GM12878 (cell line): ENCODE data around the gene PRR16. TPM values are rescaled to one million over a fixed set of nuclear protein-coding genes. Genes with fewer than 3 reads are reported as not detected.

Experiments used
- ATAC-seq: fragments of 200-7000 bp; cut with Tn5 transposase; 3 replicates; pipeline ENCODE4 v1.9.1; 2020; ENCODE audit warnings: mild to moderate bottlenecking, moderate library complexity
- BruUV-seq: library from RNA; stranded (reverse); fragments of 400-500 nt; replicated peaks from 2 replicates; lab custom pipeline; 2021; lab: Mats Ljungman, UMichigan
- CTCF ChIA-PET: fragments of 300-600 bp; sonication (Branson Sonifier 250); formaldehyde crosslinking; extraction: SDS; loops from one replicate; lab custom pipeline; 2021; ENCODE audit warnings: inconsistent platforms; lab: Yijun Ruan, JAX
- POLR2A ChIA-PET: fragments of 350-600 bp; formaldehyde crosslinking; extraction: SDS; loops from one replicate; lab custom pipeline; 2021; ENCODE audit warnings: inconsistent platforms; lab: Charles Lee
- RAD21 ChIA-PET: fragments of 300-600 bp; sonication (Branson Sonifier 250); formaldehyde crosslinking; loops from one replicate; lab custom pipeline; 2023; ENCODE audit warnings: antibody characterized with exemption; ENCODE audit not compliant: unreplicated experiment; lab: Charles Lee
- SMC1A ChIA-PET: fragments of 300-600 bp; sonication (Branson Sonifier 250); formaldehyde crosslinking; loops from one replicate; lab custom pipeline; 2023; ENCODE audit not compliant: unreplicated experiment, uncharacterized antibody; lab: Charles Lee
- DNase-seq: peaks from one replicate; pipeline ENCODE4 v3.0.0-alpha.2; 2011; ENCODE audit warnings: low read depth, low spot score
- FAIRE-seq: peaks from 3 replicates; lab custom pipeline; 2011; peaks lifted over from hg19 to GRCh38; lab: Jason Lieb, UNC
- H2AFZ ChIP-seq: 2 replicates; pipeline ENCODE4 v1.6.0; 2011; ENCODE audit warnings: low read depth, low read length, control low read depth; ENCODE audit not compliant: control insufficient read depth
- H3K27ac ChIP-seq: 2 replicates; pipeline ENCODE4 v1.5.1; 2011; ENCODE audit warnings: control low read depth; ENCODE audit not compliant: control insufficient read depth, insufficient read depth
- H3K27me3 ChIP-seq, 2 experiments: replicated peaks in 1 of 2; 2 replicates each; pipeline versions ENCODE4 v1.6.0 to v1.6.1; 2011; ENCODE audit warnings: low read length in 1 of 2; ENCODE audit not compliant: control insufficient read depth in 2 of 2, insufficient read depth in 2 of 2
- H3K36me3 ChIP-seq, 2 experiments: 2 replicates each; pipeline ENCODE4 v1.5.1; 2011; ENCODE audit warnings: low read length in 1 of 2; ENCODE audit not compliant: control insufficient read depth in 2 of 2, insufficient read depth in 2 of 2
- H3K4me1 ChIP-seq: 2 replicates; pipeline ENCODE4 v1.6.1; 2011; ENCODE audit warnings: mild to moderate bottlenecking, low read length, moderate library complexity, mixed read lengths; ENCODE audit not compliant: control insufficient read depth, insufficient read depth
- H3K4me2 ChIP-seq: 2 replicates; pipeline ENCODE4 v1.6.0; 2011; ENCODE audit warnings: control low read depth; ENCODE audit not compliant: control insufficient read depth, insufficient read depth
- H3K4me3 ChIP-seq: fragments of 200-600 bp; sonication (generic); 2 replicates; pipeline ENCODE4 v1.5.1; 2016
- H3K79me2 ChIP-seq: 2 replicates; pipeline ENCODE4 v1.6.0; 2011; ENCODE audit warnings: low read length; ENCODE audit not compliant: control insufficient read depth, insufficient read depth
- H3K9ac ChIP-seq: 2 replicates; pipeline ENCODE4 v1.8.0; 2011; ENCODE audit warnings: low read length, control low read depth, mixed read lengths; ENCODE audit not compliant: control insufficient read depth, insufficient read depth
- H3K9me3 ChIP-seq: replicated peaks from 3 replicates; pipeline ENCODE4 v1.5.1; 2011; ENCODE audit warnings: mild to moderate bottlenecking, low read length; ENCODE audit not compliant: control insufficient read depth, insufficient read depth
- H4K20me1 ChIP-seq: 2 replicates; pipeline ENCODE4 v1.6.0; 2011; ENCODE audit not compliant: control insufficient read depth, insufficient read depth
- ATF3 ChIP-seq: IDR thresholded peaks from 2 replicates; pipeline ENCODE4 v1.6.1; 2011; ENCODE audit warnings: low read depth, mild to moderate bottlenecking, low read length, moderate library complexity, borderline replicate concordance; ENCODE audit errors: extremely low read depth
- BCL11A ChIP-seq: IDR thresholded peaks from 2 replicates; pipeline ENCODE4 v1.6.1; 2011; ENCODE audit warnings: low read depth, low read length
- ELK1 ChIP-seq: IDR thresholded peaks from 2 replicates; pipeline ENCODE4 v1.6.1; 2012; ENCODE audit warnings: low read depth, low read length, improper control_type of control experiment
- HCFC1 ChIP-seq: fragments of 150-350 bp; IDR thresholded peaks from 2 replicates; pipeline ENCODE4 v1.6.1; 2014; ENCODE audit warnings: low read length
- HSF1 ChIP-seq: fragments of 150-350 bp; IDR thresholded peaks from 2 replicates; pipeline ENCODE4 v1.6.1; 2014; ENCODE audit warnings: mild to moderate bottlenecking, low read depth, low read length
- KDM1A ChIP-seq: fragments of 200-600 bp; sonication (generic); IDR thresholded peaks from 2 replicates; pipeline ENCODE4 v1.6.1; 2016; ENCODE audit warnings: borderline replicate concordance
- MAX ChIP-seq: IDR thresholded peaks from 2 replicates; pipeline ENCODE4 v1.6.1; 2012; ENCODE audit warnings: low read depth, low read length, improper control_type of control experiment
- POLR2A ChIP-seq: IDR thresholded peaks from 2 replicates; pipeline ENCODE4 v1.6.1; 2011; ENCODE audit warnings: low read depth, mild to moderate bottlenecking, low read length
- RCOR1 ChIP-seq: conservative IDR thresholded peaks from 2 replicates; pipeline ENCODE4 v1.6.1; 2012; ENCODE audit warnings: low read depth, low read length, improper control_type of control experiment
- SPI1 ChIP-seq: IDR thresholded peaks from 2 replicates; pipeline ENCODE4 v1.6.1; 2011; ENCODE audit warnings: low read depth, mild to moderate bottlenecking, low read length, moderate library complexity, borderline replicate concordance; ENCODE audit not compliant: insufficient read depth
- SREBF2 ChIP-seq: IDR thresholded peaks from 2 replicates; pipeline ENCODE4 v1.6.1; 2012; ENCODE audit warnings: mild to moderate bottlenecking, low read length
- TCF3 ChIP-seq: IDR thresholded peaks from 2 replicates; pipeline ENCODE4 v1.6.1; 2012; ENCODE audit warnings: low read depth, mild to moderate bottlenecking, low read length, borderline replicate concordance; ENCODE audit not compliant: insufficient read depth
- WRNIP1 ChIP-seq: IDR thresholded peaks from 2 replicates; pipeline ENCODE4 v1.6.1; 2011; ENCODE audit warnings: low read depth, low read length, improper control_type of control experiment, borderline replicate concordance
- ZNF207 ChIP-seq: fragments of 450-650 bp; IDR thresholded peaks from 2 replicates; pipeline ENCODE4 v1.6.1; 2014; ENCODE audit warnings: antibody characterized with exemption, mild to moderate bottlenecking, borderline replicate concordance
- ZNF274 ChIP-seq: IDR thresholded peaks from one replicate; pipeline ENCODE4 v1.8.0; 2011; ENCODE audit not compliant: insufficient read length, insufficient read depth
- WGBS: methylation state at CpG from one replicate; pipeline ENCODE4 v1.1.6; 2016; ENCODE audit warnings: low lambda C conversion rate; ENCODE audit not compliant: insufficient replicate concordance, insufficient coverage; ENCODE audit errors: missing lambda C conversion rate; 5-methylcytosine and 5-hydroxymethylcytosine counted together
- in situ Hi-C: fragments of 300-500 bp; cut with MboI; formaldehyde crosslinking; loops from 9 replicates; pipeline ENCODE4 v1.14.3; 2018; ENCODE audit warnings: mixed read lengths
- intact Hi-C: fragments of 100-400 bp; cut with micrococcal nuclease; formaldehyde crosslinking; loops from one replicate; pipeline ENCODE4 v1.14.2; 2022; ENCODE audit not compliant: unreplicated experiment
- polyA plus RNA-seq, 11 experiments: library from polyadenylated mRNA; depleted of rRNA in 4 of 11; unstranded in 6 of 11; stranded (reverse) in 5 of 11; fragments of >200 nt; fragmentation: Nextera tagmentation in 4 of 11; fragmentation: Illumina TruSeq in 1 of 11; extraction: Ambion mirVana in 4 of 11; extraction: Trizol in 1 of 11; gene quantifications; 1 replicate in 1 of 11; 2 replicates in 10 of 11; pipeline versions ENCODE4 v1.2.1 to v1.2.3, GENCODE V29; 2011 to 2016; ENCODE audit warnings: inconsistent platforms in 2 of 11, missing spikeins in 2 of 11, low read depth in 1 of 11
- total RNA-seq, 4 experiments: library from RNA; depleted of rRNA in 3 of 4; stranded (reverse); fragments of >200 nt in 3 of 4; fragmentation: Illumina TruSeq in 1 of 4; extraction: Trizol in 1 of 4; gene quantifications; 2 replicates each; pipeline versions ENCODE4 v1.2.1 to v1.2.3, GENCODE V29; 2013 to 2021

The PRR16 gene
- total and polyA plus RNA-seq, 10 of the 15 experiments (the other 5 are each of a cell fraction or from before 2014, with no cell fraction given): not detected

GRCh38 chr5:120610145-120610544, 146.0 kb downstream of the PRR16 start:
- intact Hi-C loops: no loop called here
- POLR2A ChIA-PET: no interaction called here
- no peak for TF ChIP-seq POLR2A
- no peak for TF ChIP-seq ZNF207
- no peak for TF ChIP-seq SPI1
- TF ChIP-seq WRNIP1: no peak
- TF ChIP-seq HSF1: no peak
- no peak for TF ChIP-seq ZNF274
- TF ChIP-seq KDM1A: no peak
- no peak for TF ChIP-seq BCL11A
- no peak overlapping the region for H3K9ac ChIP-seq
- RAD21 ChIA-PET: no interaction called here
- in situ Hi-C loops: no loop called here
- no peak overlapping the region for H2AFZ ChIP-seq
- no peak overlapping the region for H3K4me2 ChIP-seq
- H3K4me3 ChIP-seq: no peak overlapping the region
- H3K4me1 ChIP-seq: no peaks in the 10 kb centered on the region
- H4K20me1 ChIP-seq: no peaks in the 10 kb centered on the region
- no peaks in the 10 kb centered on the region for H3K79me2 ChIP-seq
- FAIRE-seq (no peak), DNase-seq (no peak), ATAC-seq (no peak)
- WGBS: 0% methylated on average over 2 of the region's 2 CpGs
- H3K27me3 ChIP-seq: no peaks in the 10 kb centered on the region
- SMC1A ChIA-PET: no interaction called here
- CTCF ChIA-PET: no interaction called here
- BruUV-seq: no TSS peak
- H3K9me3 ChIP-seq: no peaks in the 10 kb centered on the region
- H3K27ac ChIP-seq: no peak overlapping the region
- H3K36me3 ChIP-seq: no peaks in the 10 kb centered on the region

- Histone ChIP-seq H3K79me2 (no peaks in the 10 kb centered on the region), H3K9ac (no peak overlapping the region), H3K36me3 (no peaks in the 10 kb centered on the region), H3K4me3 (no peak overlapping the region), H3K4me2 (no peak overlapping the region), H4K20me1 (no peaks in the 10 kb centered on the region), H3K27ac (no peak overlapping the region), H3K9me3 (no peaks in the 10 kb centered on the region), H2AFZ (no peak overlapping the region), H3K27me3 (no peaks in the 10 kb centered on the region), H3K4me1 (no peaks in the 10 kb centered on the region)
- ChIA-PET RAD21 (no interaction called here), POLR2A (no interaction called here), SMC1A (no interaction called here), CTCF (no interaction called here)
- DNase-seq: no peak
- ATAC-seq: no peak
- BruUV-seq: no TSS peak
- in situ Hi-C loops: no loop called here
- intact Hi-C loops: no loop called here
- FAIRE-seq: no peak
- TF ChIP-seq KDM1A (no peak), ELK1 (no peak), MAX (no peak), HCFC1 (no peak), SREBF2 (no peak), TCF3 (no peak), ATF3 (no peak), RCOR1 (no peak)
Measured at GRCh38 chr5:120613729-120614128, 149.6 kb downstream of the PRR16 start.
